Body of pancreas (tissue), 4 donors: Measurements from ENCODE around the gene NSUN3. TPM values are rescaled to one million over a fixed set of nuclear protein-coding genes. Genes with fewer than 3 reads are reported as not detected.

Source experiments
- ATAC-seq: fragments of 150-250 bp; one replicate; pipeline ENCODE4 v1.9.1; 2016
- DNase-seq, 4 donors: peaks; one replicate each; pipeline ENCODE4 v3.0.0-alpha.2; 2019
- H3K27ac ChIP-seq, 4 donors: fragments of 200-600 bp; sonication (generic); 1 replicate in 3 of 4; 2 replicates in 1 of 4; pipeline versions ENCODE4 v1.5.1 to v1.6.1; 2016 to 2019; ENCODE audit warnings: mild to moderate bottlenecking in 1 of 4, mixed read lengths in 1 of 4, moderate library complexity in 1 of 4
- H3K27me3 ChIP-seq, 2 donors: fragments of 200-600 bp; sonication (generic); one replicate each; pipeline ENCODE4 v1.6.0; 2016; ENCODE audit warnings: mild to moderate bottlenecking in 1 of 2
- H3K36me3 ChIP-seq, 2 donors: fragments of 200-600 bp; sonication (generic); replicated peaks in 1 of 2; 2 replicates each; pipeline ENCODE4 v1.5.1; 2016; ENCODE audit warnings: low read depth in 2 of 2; ENCODE audit not compliant: insufficient read depth in 1 of 2
- H3K4me1 ChIP-seq: fragments of 200-600 bp; sonication (generic); one replicate; pipeline ENCODE4 v1.6.0; 2016
- H3K4me3 ChIP-seq, 2 donors: fragments of 200-600 bp; sonication (generic); 1 replicate in 1 of 2; 2 replicates in 1 of 2; pipeline ENCODE4 v1.5.1; 2016 to 2019
- H3K9me3 ChIP-seq, 3 donors: fragments of 200-600 bp; sonication (generic); 1 replicate in 2 of 3; 2 replicates in 1 of 3; pipeline ENCODE4 v1.5.1; 2016
- CTCF ChIP-seq, 7 experiments: fragments of 450-650 bp in 4 of 7; fragments of 200-600 bp in 3 of 7; sonication (generic) in 3 of 7; IDR thresholded peaks; one replicate each; pipeline ENCODE4 v1.5.1; 2016 to 2019; ENCODE audit warnings: antibody characterized with exemption in 7 of 7
- POLR2A ChIP-seq, 3 donors: fragments of 450-650 bp; IDR thresholded peaks; one replicate each; pipeline ENCODE4 v1.6.1; 2016; ENCODE audit warnings: antibody characterized with exemption in 3 of 3, mild to moderate bottlenecking in 2 of 3
- WGBS, 2 donors: methylation state at CpG; one replicate each; pipeline ENCODE4 v1.1.5; 2017; 5-methylcytosine and 5-hydroxymethylcytosine counted together
- intact Hi-C: fragments of 100-400 bp; cut with DNase I; formaldehyde crosslinking; loops from one replicate; pipeline ENCODE4 v1.15.1; 2023
- total RNA-seq, 2 donors: library from RNA; depleted of rRNA; stranded (reverse); fragments of >200 nt; gene quantifications; one replicate each; pipeline ENCODE4 v1.1.0, GENCODE V29; 2016

Gene NSUN3
- total RNA-seq, 2 donors from 2014 or later: 5.6 to 13.2 TPM

- Histone ChIP-seq H3K36me3 (no peaks in the 10 kb centered on the region), H3K4me1 (no peaks in the 10 kb centered on the region), H3K4me3 (no peak overlapping the region), H3K27ac (no peak overlapping the region), H3K27me3 (no peaks in the 10 kb centered on the region), H3K9me3 (no peaks in the 10 kb centered on the region)
- WGBS, 2 donors: 73 to 78% methylated on average over 2 of the region's 2 CpGs
- intact Hi-C loops: no loop called here
- TF ChIP-seq POLR2A (IDR thresholded peaks at IDR 0.05) (no peak), CTCF (IDR thresholded peaks at IDR 0.05) (no peak)
- DNase-seq (no peak), ATAC-seq (peak; percentile 42)
These were observed 111.0 kb downstream of the NSUN3 start for GRCh38 chr3:94173673-94174434.

DNA sequence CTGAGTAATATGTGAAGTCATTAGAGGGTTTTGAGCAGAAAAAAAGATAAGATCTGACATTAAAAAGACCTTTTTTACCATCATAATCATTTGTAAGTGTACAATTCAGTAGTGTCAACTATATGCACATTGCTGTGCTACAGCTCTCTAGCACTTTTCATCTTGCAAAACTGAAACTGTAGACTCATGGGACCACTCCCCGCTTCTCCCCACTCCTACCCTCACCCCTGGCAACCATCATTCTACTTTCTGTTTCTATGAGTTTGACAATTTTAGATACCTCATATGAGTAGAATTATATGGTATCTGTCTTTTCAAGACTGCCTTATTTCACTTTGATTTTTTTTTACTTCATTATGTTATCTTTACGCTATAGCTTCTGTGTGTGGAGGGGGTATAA, 112.8 kb downstream of the NSUN3 start:
- Histone ChIP-seq H3K27ac (no peak overlapping the region), H3K36me3 (no peaks in the 10 kb centered on the region), H3K9me3 (no peaks in the 10 kb centered on the region), H3K4me3 (no peak overlapping the region), H3K27me3 (no peaks in the 10 kb centered on the region), H3K4me1 (no peaks in the 10 kb centered on the region)
- intact Hi-C loops: no loop called here
- no peak for TF ChIP-seq POLR2A (IDR thresholded peaks at IDR 0.05)
- TF ChIP-seq CTCF (IDR thresholded peaks at IDR 0.05): no peak
- ATAC-seq: no peak
- 89 to 91% methylated on average over 2 of the region's 2 CpGs for WGBS, 2 donors
- no peak for DNase-seq

DNA sequence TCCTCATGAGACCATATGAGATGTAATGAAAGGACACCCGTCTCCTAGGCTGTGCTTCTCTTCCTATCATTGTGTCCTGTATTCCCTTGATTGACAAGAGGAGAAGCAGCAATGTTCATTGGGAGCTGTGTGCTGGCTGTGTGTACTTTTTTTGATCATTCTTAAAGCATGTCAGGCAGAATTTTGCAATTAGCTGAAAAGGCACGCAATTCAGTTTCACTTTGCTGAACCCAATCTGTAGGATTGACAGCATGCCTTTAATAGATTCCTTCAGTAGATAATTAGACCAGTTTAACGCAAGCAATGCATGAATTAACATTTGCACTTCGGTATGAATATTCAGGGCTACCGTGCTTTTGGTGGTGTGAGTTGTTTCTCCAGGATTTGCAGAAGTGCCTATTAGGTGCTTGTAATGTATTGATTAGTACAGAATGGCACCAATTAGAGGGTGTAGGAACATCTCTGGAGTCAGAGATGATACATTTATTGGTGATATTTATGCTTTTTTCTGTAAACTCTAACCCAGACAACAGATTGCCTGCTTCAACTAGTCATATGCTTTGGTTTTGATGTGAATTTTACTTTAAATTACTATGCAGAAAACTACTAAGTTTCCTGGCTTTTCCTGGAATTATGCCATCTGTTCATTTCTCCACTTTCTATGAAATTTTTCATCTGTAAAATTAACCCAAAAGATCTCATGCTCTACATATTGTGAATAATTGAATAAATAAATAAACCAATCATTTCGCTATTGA, 114.3 kb downstream of the NSUN3 start:
- 44 to 45% methylated on average over 6 of the region's 6 CpGs for WGBS, 2 donors
- no peak for DNase-seq

More for the DNA sequence above, 114.3 kb downstream of the NSUN3 start:
- Histone ChIP-seq H3K9me3 (no peaks in the 10 kb centered on the region), H3K27me3 (peaks cover 0 to 3% of the 10 kb centered on the region in 2 donors), H3K27ac (no peak overlapping the region), H3K4me3 (no peak overlapping the region), H3K4me1 (no peaks in the 10 kb centered on the region), H3K36me3 (no peaks in the 10 kb centered on the region)
- intact Hi-C loops: no loop called here
- TF ChIP-seq POLR2A (IDR thresholded peaks at IDR 0.05): no peak
- TF ChIP-seq CTCF (IDR thresholded peaks at IDR 0.05): no peak
- no peak for ATAC-seq

Other genes with a start within 250 kb of the NSUN3 start
- 10 to 100 TPM in 1 of 2 donors, 1 to 10 TPM in 1; 5.6 to 15.8 TPM for gene PROS1, start 89.2 kb upstream of the NSUN3 start, total RNA-seq
- gene ARL13B, start 82.9 kb upstream of the NSUN3 start, total RNA-seq: 10 to 100 TPM in 1 of 2 donors, 1 to 10 TPM in 1; 6.7 to 10.5 TPM
- gene STX19, start 34.5 kb upstream of the NSUN3 start, total RNA-seq: 1 to 10 TPM in 1 of 2 donors, under 1 TPM in 1; 0.66 to 2.1 TPM
- 1 to 10 TPM; 2.6 to 6.2 TPM for gene DHFR2, start 145 bp upstream of the NSUN3 start, total RNA-seq